Measurements from ENCODE around the gene SETD1A. TPM values are rescaled to one million over a fixed set of nuclear protein-coding genes. Genes with fewer than 3 reads are reported as not detected.

SETD1A gene
- total and polyA plus RNA-seq, 2 of the 4 experiments (the other 2 are of a cell fraction), result 0.54 to 5.8 TPM

GRCh38 chr16:30971298-30971697 lies 13.7 kb downstream of the SETD1A start:
- CTCF ChIA-PET, result no interaction called here

More at GRCh38 chr16:30971298-30971697, 13.7 kb downstream of the SETD1A start:
- Histone ChIP-seq H2AFZ (replicated peaks; ENCODE audit: low read length, poor library complexity) (no peak overlapping the region), H3K18ac (ENCODE audit: low read depth, low read length) (no peak overlapping the region), H2AK9ac (replicated peaks; ENCODE audit: low read depth, low read length, poor library complexity) (no peak overlapping the region), H3K4me2 (ENCODE audit: low read depth, low read length) (no peak overlapping the region), H3K27ac (ENCODE audit: insufficient read depth, low read length) (no peak overlapping the region), H3K4ac (ENCODE audit: low read depth, low read length) (no peak overlapping the region), H3K27me3 (ENCODE audit: control insufficient read depth, insufficient read depth, low read length) (no peaks in the 10 kb centered on the region), H2BK5ac (ENCODE audit: low read depth, low read length, poor library complexity, severe bottlenecking) (no peak overlapping the region), H2BK15ac (ENCODE audit: low read depth, low read length) (no peak overlapping the region), H3K14ac (replicated peaks; ENCODE audit: low read depth, low read length) (no peak overlapping the region), H3K23ac (ENCODE audit: low read depth, low read length) (no peak overlapping the region), H3K4me3 (ENCODE audit: insufficient read depth, low read depth, low read length) (no peak overlapping the region), H2BK120ac (ENCODE audit: low read depth, low read length) (no peak overlapping the region), H2BK20ac (ENCODE audit: low read depth, low read length) (no peak overlapping the region), H4K20me1 (ENCODE audit: insufficient read depth, low read length) (peaks cover 2% of the 10 kb centered on the region; the same call in 1 of the 2 replicates), H4K91ac (ENCODE audit: insufficient read depth, low read depth, low read length) (no peak overlapping the region), H4K8ac (ENCODE audit: low read depth in 2 of 2, low read length in 2 of 2) (no peak overlapping the region), H3K9me3 (ENCODE audit: control insufficient read depth, insufficient read depth, low read length) (no peaks in the 10 kb centered on the region), H3K9me1 (ENCODE audit: insufficient read depth, low read length) (no peaks in the 10 kb centered on the region), H4K5ac (ENCODE audit: low read depth, low read length) (no peak overlapping the region), H3K36me3 (ENCODE audit: control insufficient read depth, insufficient read depth, low read length) (peaks cover 65% of the 10 kb centered on the region), H3K4me1 (ENCODE audit: control insufficient read depth, insufficient read depth, low read length) (peaks cover 2% of the 10 kb centered on the region; the same call in 1 of the 2 replicates), H3K79me1 (ENCODE audit: low read depth in 1 of 2, low read length in 2 of 2) (peaks cover 0 to 13% of the 10 kb centered on the region in 2 experiments; a peak in 3 of 4 replicates), H3K56ac (ENCODE audit: extremely low read depth, insufficient read depth, low read length) (no peak overlapping the region), H2AK5ac (ENCODE audit: low read depth, low read length) (no peak overlapping the region), H3K9ac (ENCODE audit: low read depth, low read length) (no peak overlapping the region)
- in situ Hi-C loops (cut with MboI; ENCODE audit: low sequenced_read_pairs) (no loop called here), intact Hi-C loops (cut with micrococcal nuclease) (no loop called here), dilution Hi-C loops (cut with HindIII; ENCODE audit: low sequenced_read_pairs, unreplicated experiment) (no loop called here)
- no peak for DNase-seq
- WGBS, 2 experiments (ENCODE audit: extremely low coverage in 2 of 2, insufficient read length in 1 of 2), result 93% methylated on average over 6 of the region's 14 CpGs; no CpG with 5 or more reads in 1 of the 2 experiments
- ATAC-seq (ENCODE audit: low read depth), result no peak
- no TSS peak for BruUV-seq (replicated peaks)
- POLR2A ChIA-PET (ENCODE audit: unreplicated experiment), result no interaction called here
- TF ChIP-seq MAZ (IDR thresholded peaks at IDR 0.05; ENCODE audit: borderline replicate concordance, low read depth, low read length) (no peak), MXI1 (IDR thresholded peaks at IDR 0.05; ENCODE audit: borderline replicate concordance, low read depth, low read length) (no peak), POLR2A (IDR thresholded peaks at IDR 0.05; ENCODE audit: low read depth, low read length) (no peak), FOS (IDR thresholded peaks at IDR 0.05; ENCODE audit: low read depth, low read length) (no peak), RAD21 (IDR thresholded peaks at IDR 0.05; ENCODE audit: low read length) (no peak), RFX5 (IDR thresholded peaks at IDR 0.05; ENCODE audit: low read depth, low read length) (no peak)
- TF ChIP-seq, protein P1, sequence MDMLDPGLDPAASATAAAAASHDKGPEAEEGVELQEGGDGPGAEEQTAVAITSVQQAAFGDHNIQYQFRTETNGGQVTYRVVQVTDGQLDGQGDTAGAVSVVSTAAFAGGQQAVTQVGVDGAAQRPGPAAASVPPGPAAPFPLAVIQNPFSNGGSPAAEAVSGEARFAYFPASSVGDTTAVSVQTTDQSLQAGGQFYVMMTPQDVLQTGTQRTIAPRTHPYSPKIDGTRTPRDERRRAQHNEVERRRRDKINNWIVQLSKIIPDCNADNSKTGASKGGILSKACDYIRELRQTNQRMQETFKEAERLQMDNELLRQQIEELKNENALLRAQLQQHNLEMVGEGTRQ (IDR thresholded peaks at IDR 0.05; ENCODE audit: low read depth, low read length), result no peak
- TF ChIP-seq, protein P2, sequence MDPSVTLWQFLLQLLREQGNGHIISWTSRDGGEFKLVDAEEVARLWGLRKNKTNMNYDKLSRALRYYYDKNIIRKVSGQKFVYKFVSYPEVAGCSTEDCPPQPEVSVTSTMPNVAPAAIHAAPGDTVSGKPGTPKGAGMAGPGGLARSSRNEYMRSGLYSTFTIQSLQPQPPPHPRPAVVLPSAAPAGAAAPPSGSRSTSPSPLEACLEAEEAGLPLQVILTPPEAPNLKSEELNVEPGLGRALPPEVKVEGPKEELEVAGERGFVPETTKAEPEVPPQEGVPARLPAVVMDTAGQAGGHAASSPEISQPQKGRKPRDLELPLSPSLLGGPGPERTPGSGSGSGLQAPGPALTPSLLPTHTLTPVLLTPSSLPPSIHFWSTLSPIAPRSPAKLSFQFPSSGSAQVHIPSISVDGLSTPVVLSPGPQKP (IDR thresholded peaks at IDR 0.05; ENCODE audit: borderline replicate concordance, low read depth, low read length), result no peak

Data from IMR-90 (cell line).